Measurements from ENCODE around the gene ADAMTS13.
"Not testable (repeated sequence)": the region's sequence is repeated elsewhere in the genome, so short reads cannot be mapped to it uniquely, and the experiment has no call there.

The ADAMTS13 gene

GRCh38 chr9:133421615-133422542 is at the start of gene ADAMTS13:
Gene ADAMTS13, plus strand, starts transcription at chr9:133422367. Its CDS starts 77 bp downstream, at chr9:133422444.
- H3K9ac ChIP-seq (ENCODE audit: low read depth, low read length): no peak within 1 kb of the TSS
- H3K36me3 ChIP-seq (ENCODE audit: control insufficient read depth, insufficient read depth, low read length): no peaks in the 10 kb centered on the region
- no peak within 1 kb of the TSS for H3K4me3 ChIP-seq (ENCODE audit: low read depth, low read length)
- H3K9me3 ChIP-seq (ENCODE audit: control insufficient read depth, insufficient read depth, low read length): no peaks in the 10 kb centered on the region
- no peaks in the 10 kb centered on the region for H3K4me1 ChIP-seq (ENCODE audit: control insufficient read depth, insufficient read depth, low read length)
- H3K27me3 ChIP-seq (ENCODE audit: control insufficient read depth, insufficient read depth, low read length): no peaks in the 10 kb centered on the region

- Histone ChIP-seq H3K4me3 (ENCODE audit: low read depth, low read length) (peak overlapping the region; percentile 97), H3K9me3 (ENCODE audit: control insufficient read depth, insufficient read depth, low read length) (no peaks in the 10 kb centered on the region), H3K36me3 (ENCODE audit: control insufficient read depth, insufficient read depth, low read length) (peaks cover 11% of the 10 kb centered on the region), H3K4me1 (ENCODE audit: control insufficient read depth, insufficient read depth, low read length) (peaks cover 5% of the 10 kb centered on the region), H3K9ac (ENCODE audit: low read depth, low read length) (peak overlapping the region; percentile 96), H3K27me3 (ENCODE audit: control insufficient read depth, insufficient read depth, low read length) (peaks cover 17% of the 10 kb centered on the region)
These were observed 47.5 kb upstream of the ADAMTS13 start for GRCh38 chr9:133374612-133375115.

GRCh38 chr9:133375116-133375723 is 46.9 kb upstream of the ADAMTS13 start:
- Histone ChIP-seq H3K27me3 (ENCODE audit: control insufficient read depth, insufficient read depth, low read length) (peaks cover 17% of the 10 kb centered on the region), H3K9ac (ENCODE audit: low read depth, low read length) (peak overlapping the region; percentile 96), H3K4me1 (ENCODE audit: control insufficient read depth, insufficient read depth, low read length) (peaks cover 5% of the 10 kb centered on the region), H3K36me3 (ENCODE audit: control insufficient read depth, insufficient read depth, low read length) (peaks cover 11% of the 10 kb centered on the region), H3K9me3 (ENCODE audit: control insufficient read depth, insufficient read depth, low read length) (no peaks in the 10 kb centered on the region), H3K4me3 (ENCODE audit: low read depth, low read length) (peak overlapping the region; percentile 97)

GRCh38 chr9:133375724-133376654 is 46.2 kb upstream of the ADAMTS13 start, which contains the start of the genes STKLD1 and SURF4:
Gene STKLD1, plus strand, starts transcription at chr9:133376366. Its CDS starts 108 bp downstream, at chr9:133376474.
Gene SURF4, minus strand, starts transcription at chr9:133376060. Its CDS starts 91 bp downstream, at chr9:133375969.
- no peaks in the 10 kb centered on the region for H3K9me3 ChIP-seq (ENCODE audit: control insufficient read depth, insufficient read depth, low read length)
- H3K27me3 ChIP-seq (ENCODE audit: control insufficient read depth, insufficient read depth, low read length): peaks cover 17% of the 10 kb centered on the region
- peak within 1 kb of the TSS; percentile 97 for H3K4me3 ChIP-seq (ENCODE audit: low read depth, low read length)
- peaks cover 5% of the 10 kb centered on the region for H3K4me1 ChIP-seq (ENCODE audit: control insufficient read depth, insufficient read depth, low read length)
- peaks cover 11% of the 10 kb centered on the region for H3K36me3 ChIP-seq (ENCODE audit: control insufficient read depth, insufficient read depth, low read length)
- H3K9ac ChIP-seq (ENCODE audit: low read depth, low read length): peak within 1 kb of the TSS; percentile 96

GRCh38 chr9:133377280-133377679 is 44.9 kb upstream of the ADAMTS13 start:
- H3K4me1 ChIP-seq (ENCODE audit: control insufficient read depth, insufficient read depth, low read length); H3K9me3 ChIP-seq (ENCODE audit: control insufficient read depth, insufficient read depth, low read length); H3K9ac ChIP-seq (ENCODE audit: low read depth, low read length); H3K36me3 ChIP-seq (ENCODE audit: control insufficient read depth, insufficient read depth, low read length): not testable (repeated sequence)
- Histone ChIP-seq H3K27me3 (ENCODE audit: control insufficient read depth, insufficient read depth, low read length) (peaks cover 17% of the 10 kb centered on the region), H3K4me3 (ENCODE audit: low read depth, low read length) (peak overlapping the region; percentile 52)

GRCh38 chr9:133377721-133378216 is 44.4 kb upstream of the ADAMTS13 start:
- Histone ChIP-seq H3K9me3 (ENCODE audit: control insufficient read depth, insufficient read depth, low read length) (no peaks in the 10 kb centered on the region), H3K9ac (ENCODE audit: low read depth, low read length) (no peak overlapping the region), H3K4me3 (ENCODE audit: low read depth, low read length) (no peak overlapping the region), H3K27me3 (ENCODE audit: control insufficient read depth, insufficient read depth, low read length) (peaks cover 17% of the 10 kb centered on the region), H3K4me1 (ENCODE audit: control insufficient read depth, insufficient read depth, low read length) (peaks cover 1% of the 10 kb centered on the region), H3K36me3 (ENCODE audit: control insufficient read depth, insufficient read depth, low read length) (peaks cover 5% of the 10 kb centered on the region)

GRCh38 chr9:133378408-133378962 is 43.7 kb upstream of the ADAMTS13 start:
- H3K9ac ChIP-seq (ENCODE audit: low read depth, low read length): no peak overlapping the region
- H3K4me1 ChIP-seq (ENCODE audit: control insufficient read depth, insufficient read depth, low read length): no peaks in the 10 kb centered on the region
- H3K9me3 ChIP-seq (ENCODE audit: control insufficient read depth, insufficient read depth, low read length): no peaks in the 10 kb centered on the region
- H3K4me3 ChIP-seq (ENCODE audit: low read depth, low read length): no peak overlapping the region
- H3K27me3 ChIP-seq (ENCODE audit: control insufficient read depth, insufficient read depth, low read length): peaks cover 17% of the 10 kb centered on the region
- H3K36me3 ChIP-seq (ENCODE audit: control insufficient read depth, insufficient read depth, low read length): no peaks in the 10 kb centered on the region

GRCh38 chr9:133379153-133380086 is 42.7 kb upstream of the ADAMTS13 start:
- Histone ChIP-seq H3K27me3 (ENCODE audit: control insufficient read depth, insufficient read depth, low read length) (peaks cover 17% of the 10 kb centered on the region), H3K4me1 (ENCODE audit: control insufficient read depth, insufficient read depth, low read length) (no peaks in the 10 kb centered on the region), H3K9ac (ENCODE audit: low read depth, low read length) (peak overlapping the region; percentile 12), H3K9me3 (ENCODE audit: control insufficient read depth, insufficient read depth, low read length) (no peaks in the 10 kb centered on the region), H3K4me3 (ENCODE audit: low read depth, low read length) (no peak overlapping the region), H3K36me3 (ENCODE audit: control insufficient read depth, insufficient read depth, low read length) (no peaks in the 10 kb centered on the region)

- no peaks in the 10 kb centered on the region for H3K4me1 ChIP-seq (ENCODE audit: control insufficient read depth, insufficient read depth, low read length)
- H3K36me3 ChIP-seq (ENCODE audit: control insufficient read depth, insufficient read depth, low read length): no peaks in the 10 kb centered on the region
- H3K4me3 ChIP-seq (ENCODE audit: low read depth, low read length): no peak overlapping the region
- peaks cover 17% of the 10 kb centered on the region for H3K27me3 ChIP-seq (ENCODE audit: control insufficient read depth, insufficient read depth, low read length)
- no peak overlapping the region for H3K9ac ChIP-seq (ENCODE audit: low read depth, low read length)
- H3K9me3 ChIP-seq (ENCODE audit: control insufficient read depth, insufficient read depth, low read length): no peaks in the 10 kb centered on the region
These were observed 41.4 kb upstream of the ADAMTS13 start for GRCh38 chr9:133380734-133381133.

- H3K9me3 ChIP-seq (ENCODE audit: control insufficient read depth, insufficient read depth, low read length): no peaks in the 10 kb centered on the region
- peaks cover 10% of the 10 kb centered on the region for H3K27me3 ChIP-seq (ENCODE audit: control insufficient read depth, insufficient read depth, low read length)
- H3K4me1 ChIP-seq (ENCODE audit: control insufficient read depth, insufficient read depth, low read length): no peaks in the 10 kb centered on the region
- no peak overlapping the region for H3K4me3 ChIP-seq (ENCODE audit: low read depth, low read length)
- H3K36me3 ChIP-seq (ENCODE audit: control insufficient read depth, insufficient read depth, low read length): no peaks in the 10 kb centered on the region
- no peak overlapping the region for H3K9ac ChIP-seq (ENCODE audit: low read depth, low read length)
These were observed 39.5 kb upstream of the ADAMTS13 start for GRCh38 chr9:133382507-133383141.
